ENCODE measurements around the gene DPYD.

DPYD gene

GRCh38 chr1:97680470-97680869, 240.4 kb downstream of the DPYD start:
- no peak for DNase-seq

DNA sequence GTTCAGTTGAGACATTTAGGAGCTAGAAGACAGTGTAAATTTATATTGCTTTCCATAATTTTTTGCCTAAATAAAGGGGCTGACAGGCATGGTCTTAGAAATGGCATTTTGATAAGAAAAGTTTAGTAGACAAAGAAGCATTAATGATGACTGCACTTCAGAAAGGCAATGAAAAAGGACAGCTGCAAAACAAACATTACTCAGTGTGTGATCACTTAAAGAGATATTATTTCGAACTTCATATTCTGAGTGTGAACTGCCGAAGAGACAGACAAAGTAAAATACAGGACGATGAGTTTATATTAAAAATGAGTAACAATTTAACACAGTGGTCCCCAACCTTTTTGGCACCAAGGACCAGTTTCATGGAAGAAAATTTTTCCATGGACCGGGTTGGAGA, 243.1 kb downstream of the DPYD start:
- DNase-seq = no peak

- DNase-seq = no peak
These were observed 246.3 kb downstream of the DPYD start for GRCh38 chr1:97674517-97674916.

DNA sequence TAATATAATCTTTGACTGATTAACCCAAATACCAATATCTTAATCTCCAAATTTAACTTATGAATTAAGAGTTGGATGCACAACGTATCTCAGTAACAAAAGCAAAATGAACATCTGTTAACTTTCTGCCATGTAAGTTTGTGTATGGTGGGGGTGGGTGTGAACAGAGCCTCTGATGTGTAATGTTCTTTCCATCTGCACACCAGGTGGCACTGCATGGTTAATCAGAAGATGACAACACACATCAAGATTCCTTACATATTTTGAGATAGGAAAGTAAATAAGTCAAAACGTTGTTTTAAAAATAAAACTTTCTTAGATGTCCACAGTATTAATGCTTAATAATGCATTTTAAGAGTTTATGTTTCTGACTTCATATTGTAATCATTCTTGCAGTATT, 251.9 kb downstream of the DPYD start:
- no peak for DNase-seq

- no peak for DNase-seq
These were observed 260.3 kb downstream of the DPYD start for GRCh38 chr1:97660431-97661105.

DNA sequence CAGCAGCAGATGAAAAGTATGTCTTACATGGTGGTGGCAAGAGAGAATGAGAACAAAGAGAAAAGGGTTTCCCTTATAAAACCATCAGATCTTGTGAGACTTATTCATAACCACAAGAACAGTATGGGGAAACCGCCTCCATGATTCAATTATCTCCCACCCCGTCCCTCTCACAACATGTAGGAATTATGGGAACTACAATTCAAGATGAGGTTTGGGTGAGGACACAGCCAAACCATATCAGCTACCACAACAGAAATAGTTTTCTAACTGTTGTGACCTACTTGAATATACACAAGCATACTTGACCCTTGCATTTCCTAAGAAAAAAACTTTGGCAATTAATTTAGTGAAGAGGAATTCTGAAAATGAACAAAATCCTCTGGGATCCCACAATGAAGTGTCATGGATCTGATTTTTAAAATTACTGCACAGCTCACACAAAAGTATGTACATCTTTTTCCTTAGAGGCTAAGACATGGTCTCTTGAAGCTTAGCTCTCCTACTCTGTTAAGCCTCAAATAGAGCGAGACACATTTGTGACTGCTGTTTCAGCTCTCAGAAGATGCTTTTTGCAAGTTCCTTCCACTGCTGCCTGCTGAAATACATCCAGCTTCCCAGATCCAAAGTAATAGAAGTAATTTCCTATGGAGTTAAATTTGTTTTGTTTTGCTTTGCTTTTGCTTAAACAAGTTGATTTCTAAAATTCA, 265.8 kb downstream of the DPYD start:
- no peak for DNase-seq

DNA sequence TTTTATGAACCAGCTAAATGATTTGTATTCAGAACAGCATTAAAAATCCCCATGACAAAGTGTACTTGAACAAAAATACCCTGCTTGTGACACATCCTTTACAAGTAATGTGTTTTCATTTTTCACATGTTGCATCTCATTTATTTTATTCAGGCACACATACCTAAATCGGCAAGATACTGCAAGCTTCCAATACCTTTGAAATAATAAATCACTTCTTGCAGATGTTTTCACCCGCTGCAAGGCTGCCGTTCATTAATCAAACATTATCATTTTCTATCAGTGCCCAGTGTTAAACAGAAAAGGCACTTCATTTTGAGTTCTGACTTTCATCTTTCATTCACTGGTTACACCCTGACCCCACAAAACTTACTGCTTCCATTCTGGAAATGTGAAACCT, 269.6 kb downstream of the DPYD start:
- no peak for DNase-seq

DNA sequence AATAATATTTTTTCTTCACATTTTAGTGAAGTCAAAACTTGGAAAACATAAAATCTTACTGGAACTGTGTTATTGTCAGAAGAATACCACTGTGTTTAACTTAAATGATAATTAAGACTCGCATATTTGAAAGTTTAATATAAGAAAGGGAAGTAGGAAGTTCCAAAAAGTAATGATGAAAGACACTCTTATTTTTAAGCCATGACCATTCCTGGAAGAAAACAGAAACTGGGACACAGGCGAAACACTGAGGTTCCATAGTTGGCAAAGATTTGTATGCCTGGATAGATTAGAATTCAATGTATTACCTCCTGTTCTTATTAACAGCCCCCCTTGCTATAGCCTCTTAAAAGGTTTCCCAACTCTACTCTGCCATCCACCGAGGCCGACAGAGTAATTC, 271.2 kb downstream of the DPYD start:
- no peak for DNase-seq

- DNase-seq = no peak
These were observed 273.1 kb downstream of the DPYD start for GRCh38 chr1:97647776-97648175.

DNA sequence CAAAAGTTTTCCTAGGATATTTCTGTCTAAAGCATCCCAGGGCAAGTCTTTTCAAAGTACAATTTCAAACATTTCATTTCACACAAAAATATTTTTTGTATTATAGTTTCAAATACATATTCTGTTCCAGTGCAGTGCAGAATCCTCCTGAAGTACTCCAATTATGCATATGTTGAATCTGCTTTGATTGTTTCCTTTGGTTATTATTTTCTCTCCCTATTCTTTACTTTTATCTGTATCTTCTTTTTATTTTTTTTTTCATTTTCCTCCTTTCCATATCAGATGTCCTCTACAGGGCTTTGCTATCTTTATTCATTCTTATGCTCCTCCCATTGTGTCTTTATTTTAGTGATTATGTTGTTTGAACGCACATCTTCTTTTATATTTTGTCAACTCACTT, 274.8 kb downstream of the DPYD start:
- DNase-seq = no peak

- DNase-seq = no peak
These were observed 280.2 kb downstream of the DPYD start for GRCh38 chr1:97640677-97641076.

DNA sequence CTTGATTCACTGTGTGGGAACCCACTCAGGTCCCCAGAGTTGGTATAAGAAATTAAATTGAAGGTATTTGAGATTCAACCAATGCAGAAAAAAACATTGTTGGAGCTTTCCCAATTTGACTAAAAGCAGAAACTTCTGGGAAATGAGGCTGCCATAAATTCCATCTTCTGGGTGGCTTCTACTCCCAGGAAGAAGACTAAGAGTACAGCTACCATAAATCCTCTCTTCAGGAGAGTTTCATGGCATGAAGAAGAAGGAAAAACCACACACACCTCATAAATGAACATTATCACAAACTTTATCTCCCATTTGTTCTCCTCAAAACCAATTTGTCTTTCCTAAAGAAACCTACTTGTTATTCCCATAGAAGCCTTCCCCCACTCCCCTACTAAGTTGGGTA, 283.9 kb downstream of the DPYD start:
- no peak for DNase-seq

GRCh38 chr1:97634758-97635157, 286.1 kb downstream of the DPYD start:
- DNase-seq = no peak

- no peak for DNase-seq
These were observed 288.1 kb downstream of the DPYD start for GRCh38 chr1:97632776-97633175.

DNA sequence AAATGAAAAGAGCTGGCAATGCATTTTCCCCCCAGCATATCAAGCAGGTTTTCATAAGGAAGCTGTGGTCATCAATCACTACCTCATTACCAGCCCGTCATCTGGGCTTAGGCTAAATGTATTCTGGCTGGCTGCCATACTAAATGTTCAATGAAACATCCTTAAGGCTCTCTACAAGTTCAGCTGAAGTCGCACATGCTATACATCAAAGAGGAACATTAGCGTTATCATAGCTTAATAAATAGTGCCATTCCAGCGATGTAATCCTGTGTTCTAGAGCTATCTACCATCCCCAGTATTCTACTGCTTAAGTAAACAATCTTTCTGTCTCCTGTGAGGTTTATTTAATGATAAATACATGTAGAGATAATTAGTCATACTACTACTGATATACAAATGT, 288.8 kb downstream of the DPYD start:
- DNase-seq = no peak

GRCh38 chr1:97630948-97631347, 289.9 kb downstream of the DPYD start:
- no peak for DNase-seq

GRCh38 chr1:97630281-97630680, 290.6 kb downstream of the DPYD start:
- no peak for DNase-seq

- DNase-seq = no peak
These were observed 297.6 kb downstream of the DPYD start for GRCh38 chr1:97623220-97623619.

DNA sequence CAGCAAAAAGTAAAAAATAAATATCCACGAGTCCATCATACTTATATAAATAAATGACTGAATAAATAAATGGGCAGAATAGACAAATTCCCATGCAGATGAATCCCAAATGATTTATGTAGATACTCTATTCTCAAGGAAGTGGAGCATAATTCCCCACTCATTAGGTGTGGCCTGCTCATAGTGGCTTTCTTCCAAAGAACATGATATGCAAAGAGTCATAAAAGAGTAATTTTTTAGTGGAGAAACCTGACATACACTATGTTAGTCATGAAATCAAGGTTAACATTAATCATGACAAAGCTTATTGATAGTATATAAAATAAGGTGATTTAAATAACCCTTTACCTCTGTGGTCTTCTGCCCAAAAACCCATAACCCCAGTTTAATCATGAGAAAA, 298.9 kb downstream of the DPYD start:
- DNase-seq = no peak

DNA sequence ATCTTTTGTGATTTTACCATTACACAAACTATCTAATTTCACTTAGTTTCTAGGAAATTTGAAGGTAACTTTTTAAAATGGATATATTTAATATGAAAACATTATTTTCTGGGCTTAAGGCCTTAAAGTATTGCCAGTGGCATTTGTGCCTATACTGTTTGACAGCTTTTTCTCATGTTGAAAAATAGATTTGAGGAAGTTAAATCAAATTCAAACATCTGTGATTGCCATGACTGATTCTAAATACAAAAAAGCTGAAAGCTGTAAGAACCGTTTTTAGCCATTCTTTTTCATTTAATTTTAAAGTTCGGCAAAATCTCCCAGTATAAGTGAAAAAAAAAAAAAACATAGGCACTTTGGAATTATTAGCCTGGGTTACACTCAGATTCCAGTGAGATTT, 301.1 kb downstream of the DPYD start:
- DNase-seq = no peak

- DNase-seq = no peak
These were observed 310.1 kb downstream of the DPYD start for GRCh38 chr1:97610748-97611147.

GRCh38 chr1:97610102-97610501, 310.7 kb downstream of the DPYD start:
- no peak for DNase-seq

- DNase-seq = no peak
These were observed 312.6 kb downstream of the DPYD start for GRCh38 chr1:97608272-97608671.

GRCh38 chr1:97603776-97604175, 317.1 kb downstream of the DPYD start:
- no peak for DNase-seq

DNA sequence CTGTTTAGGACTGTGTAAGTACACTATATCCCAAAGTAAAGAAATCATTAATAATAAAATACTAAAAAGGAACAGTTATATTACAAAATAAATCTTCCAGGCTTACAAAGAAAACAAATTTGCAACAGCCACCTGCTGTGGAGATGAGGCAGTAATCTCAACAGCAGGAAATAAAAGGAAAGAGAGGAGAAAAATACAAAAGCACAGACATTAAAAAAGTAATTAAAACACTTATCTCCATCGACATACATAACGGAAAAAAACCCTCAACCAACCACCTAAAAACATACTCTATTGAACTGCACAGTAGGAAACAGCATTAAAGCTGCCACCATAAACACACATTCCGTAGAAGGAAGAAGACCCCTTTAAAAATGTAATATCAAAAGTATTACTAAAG, 317.6 kb downstream of the DPYD start:
- DNase-seq = no peak

Measured in activated CD4-positive, CD25-positive, alpha-beta regulatory T cell treated with anti-CD3 and anti-CD28 coated beads, Interleukin-2, amount 50 U/mL, for 72 hours (primary cell).